GM12865 (cell line): ENCODE measurements around the gene AKT2.
"Not testable (repeated sequence)": the region's sequence is repeated elsewhere in the genome, so short reads cannot be mapped to it uniquely, and the experiment has no call there.

Source experiments
- DNase-seq: peaks from one replicate; pipeline ENCODE4 v3.0.0; 2010; ENCODE audit warnings: low read depth
- H3K4me3 ChIP-seq: 2 replicates; pipeline ENCODE4 v1.5.1; 2011; ENCODE audit warnings: mild to moderate bottlenecking, low read depth, low read length, control low read depth
- CTCF ChIP-seq: IDR thresholded peaks from 2 replicates; pipeline ENCODE4 v1.5.1; 2011; ENCODE audit warnings: low read length, control low read depth, low read depth, inconsistent platforms; ENCODE audit not compliant: insufficient read depth; ENCODE audit errors: missing control alignments

Gene AKT2

GRCh38 chr19:40284501-40285352, at the start of gene AKT2:
TSS of gene AKT2 (minus strand) at chr19:40285345. CDS start at chr19:40265267, 20,078 bp downstream.
- peak within 1 kb of the TSS; percentile 89 for H3K4me3 ChIP-seq
- TF ChIP-seq CTCF, result no peak
- peak; percentile 82 for DNase-seq

DNA sequence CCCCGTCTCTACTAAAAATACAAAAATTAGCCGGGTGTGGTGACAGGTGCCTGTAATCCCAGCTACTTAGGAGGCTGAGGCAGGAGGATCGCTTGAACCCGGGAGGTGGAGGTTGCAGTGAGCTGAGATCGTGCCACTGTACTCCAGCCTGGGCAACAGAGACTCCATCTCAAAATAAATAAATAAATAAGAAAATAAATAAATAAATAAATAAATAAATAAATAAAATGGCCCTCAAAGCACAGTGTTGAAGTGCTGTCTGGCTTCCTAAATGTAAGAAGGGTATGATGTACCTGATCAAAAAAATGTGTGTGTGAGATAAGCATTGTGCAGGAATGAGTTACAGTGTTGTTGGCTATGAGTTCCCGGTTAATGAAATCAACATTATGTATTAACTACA, 47.9 kb upstream of the AKT2 start:
- H3K4me3 ChIP-seq, DNase-seq: not testable (repeated sequence)

GRCh38 chr19:40332669-40333068, 47.5 kb upstream of the AKT2 start:
- DNase-seq, result no peak
- no peak overlapping the region for H3K4me3 ChIP-seq
- no peak for TF ChIP-seq CTCF

DNA sequence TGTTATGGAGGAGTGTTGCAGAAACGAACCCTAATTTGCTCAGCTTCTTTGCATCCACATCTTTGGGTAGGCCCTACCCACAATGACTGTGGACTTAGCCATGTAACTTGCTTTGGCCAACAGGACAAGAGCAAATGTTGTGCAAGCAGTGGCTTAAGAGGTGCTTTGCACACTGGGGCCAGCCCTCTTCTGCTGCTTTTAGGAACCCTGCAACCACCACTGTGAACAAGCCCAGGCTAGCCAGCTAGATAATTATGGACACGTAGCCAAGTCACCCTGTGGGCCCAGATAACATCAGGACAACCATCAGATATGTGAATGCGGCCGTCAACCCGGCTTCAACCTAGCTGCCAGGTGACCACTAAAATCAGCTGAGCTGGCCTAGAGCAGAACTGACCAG, 45.9 kb upstream of the AKT2 start:
- TF ChIP-seq CTCF, result no peak
- DNase-seq, result no peak
- H3K4me3 ChIP-seq, result no peak overlapping the region

- no peak overlapping the region for H3K4me3 ChIP-seq
- TF ChIP-seq CTCF, result no peak
- DNase-seq, result no peak
These were observed 41.1 kb upstream of the AKT2 start for GRCh38 chr19:40326201-40326600.

- no peak for TF ChIP-seq CTCF
- no peak for DNase-seq
- no peak overlapping the region for H3K4me3 ChIP-seq
These were observed 38.6 kb upstream of the AKT2 start for GRCh38 chr19:40323705-40324104.

DNA sequence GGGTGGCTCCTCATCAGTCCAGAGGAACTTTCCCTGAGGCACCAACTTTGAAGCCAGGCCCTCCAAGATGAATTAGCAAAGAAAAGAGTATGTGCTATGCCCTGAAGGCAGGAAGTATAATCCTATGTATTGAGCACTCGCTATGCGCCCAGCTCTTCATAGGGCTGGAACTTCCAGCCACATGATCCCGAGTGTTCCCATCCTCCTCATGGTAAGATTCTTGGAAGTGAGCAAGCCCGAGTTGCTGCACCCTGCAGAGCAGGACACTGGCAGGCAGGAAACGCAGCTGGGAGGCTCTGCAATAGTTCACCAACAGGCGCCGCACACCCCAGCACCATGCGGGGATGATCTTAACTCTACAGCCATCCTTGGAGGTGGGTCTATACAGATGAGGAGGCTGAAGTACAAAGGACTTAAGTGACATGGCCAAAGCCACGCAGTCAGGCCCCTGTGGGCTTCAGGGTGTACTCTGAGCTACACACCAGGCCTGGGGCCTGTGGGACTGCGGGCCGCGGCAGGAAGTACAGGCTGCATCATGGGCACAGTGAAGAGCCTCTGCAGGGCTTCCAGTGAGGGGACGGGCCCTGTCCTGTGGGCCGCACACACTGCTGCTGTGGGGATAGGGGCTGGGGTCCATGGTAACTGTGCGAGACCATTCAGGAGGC, 37.9 kb upstream of the AKT2 start:
- H3K4me3 ChIP-seq, result no peak overlapping the region
- no peak for TF ChIP-seq CTCF
- no peak for DNase-seq
